Keratinocyte (primary cell): ENCODE data around the gene EPHB6. TPM values are rescaled to one million over a fixed set of nuclear protein-coding genes. Genes with fewer than 3 reads are reported as not detected.

ENCODE experiments used
- DNase-seq: peaks from one replicate; pipeline ENCODE4 v3.0.0-alpha.2; 2011; ENCODE audit warnings: low read depth, missing footprints, low spot score
- FAIRE-seq: peaks from 2 replicates; lab custom pipeline; 2011; peaks lifted over from hg19 to GRCh38; lab: Jason Lieb, UNC
- H2AFZ ChIP-seq: 2 replicates; pipeline ENCODE4 v1.6.0; 2012; ENCODE audit warnings: low read length, control low read depth, inconsistent platforms; ENCODE audit not compliant: control insufficient read depth
- H3K27ac ChIP-seq: 2 replicates; pipeline ENCODE4 v1.5.1; 2011; ENCODE audit warnings: low read length; ENCODE audit not compliant: control insufficient read depth, insufficient read depth
- H3K27me3 ChIP-seq: 3 replicates; pipeline ENCODE4 v1.6.0; 2011; ENCODE audit warnings: low read length; ENCODE audit not compliant: control insufficient read depth, insufficient read depth; ENCODE audit errors: extremely low read depth
- H3K36me3 ChIP-seq, 2 experiments: 2 replicates in 1 of 2; 3 replicates in 1 of 2; pipeline ENCODE4 v1.5.1; 2011; ENCODE audit warnings: low read length in 2 of 2, mild to moderate bottlenecking in 1 of 2; ENCODE audit not compliant: control insufficient read depth in 2 of 2, insufficient read depth in 2 of 2; ENCODE audit errors: extremely low read depth in 1 of 2
- H3K4me1 ChIP-seq: 3 replicates; pipeline ENCODE4 v1.5.1; 2011; ENCODE audit warnings: low read length; ENCODE audit not compliant: control insufficient read depth, insufficient read depth; ENCODE audit errors: extremely low read depth
- H3K4me2 ChIP-seq: 3 replicates; pipeline ENCODE4 v1.6.0; 2011; ENCODE audit warnings: low read depth, low read length; ENCODE audit not compliant: control insufficient read depth, insufficient read depth; ENCODE audit errors: extremely low read depth
- H3K4me3 ChIP-seq, 3 experiments: fragments of 200-600 bp in 1 of 3; sonication (generic) in 1 of 3; 2 replicates in 2 of 3; 3 replicates in 1 of 3; pipeline ENCODE4 v1.5.1; 2011 to 2016; ENCODE audit warnings: low read length in 3 of 3, mild to moderate bottlenecking in 3 of 3, control low read depth in 2 of 3, inconsistent platforms in 1 of 3, low read depth in 1 of 3, mixed read lengths in 1 of 3, mixed run types in 1 of 3, moderate library complexity in 1 of 3; ENCODE audit not compliant: control insufficient read depth in 2 of 3, insufficient read depth in 2 of 3; ENCODE audit errors: extremely low read depth in 1 of 3
- H3K79me2 ChIP-seq: 2 replicates; pipeline ENCODE4 v1.6.0; 2012; ENCODE audit warnings: low read length; ENCODE audit not compliant: control insufficient read depth, insufficient read depth
- H3K9ac ChIP-seq: 3 replicates; pipeline ENCODE4 v1.6.0; 2011; ENCODE audit warnings: low read length; ENCODE audit not compliant: control insufficient read depth, insufficient read depth; ENCODE audit errors: extremely low read depth
- H3K9me1 ChIP-seq: 3 replicates; pipeline ENCODE4 v1.6.0; 2011; ENCODE audit warnings: low read length; ENCODE audit not compliant: control insufficient read depth, insufficient read depth; ENCODE audit errors: extremely low read depth
- H3K9me3 ChIP-seq: 2 replicates; pipeline ENCODE4 v1.5.1; 2012; ENCODE audit warnings: low read depth, low read length; ENCODE audit not compliant: control insufficient read depth
- H4K20me1 ChIP-seq: 3 replicates; pipeline ENCODE4 v1.6.0; 2011; ENCODE audit warnings: low read length; ENCODE audit not compliant: control insufficient read depth, insufficient read depth; ENCODE audit errors: extremely low read depth
- CTCF ChIP-seq, 3 experiments: IDR thresholded peaks in 1 of 3; conservative IDR thresholded peaks in 1 of 3; optimal IDR thresholded peaks in 1 of 3; 2 replicates in 2 of 3; 3 replicates in 1 of 3; pipeline versions ENCODE3 to v1.5.1; 2011; ENCODE audit warnings: low read length in 3 of 3, mild to moderate bottlenecking in 3 of 3, moderate library complexity in 2 of 3, control low read depth in 1 of 3, inconsistent platforms in 1 of 3; ENCODE audit not compliant: insufficient read depth in 2 of 3; ENCODE audit errors: extremely low read depth in 1 of 3
- EZH2 ChIP-seq: IDR thresholded peaks from one replicate; pipeline ENCODE4 v1.6.1; 2012; ENCODE audit warnings: inconsistent platforms, mild to moderate bottlenecking, low read length, moderate library complexity
- dilution Hi-C: fragments of 300-500 bp; cut with MboI; formaldehyde crosslinking; loops from one replicate; pipeline ENCODE4 v1.7.0; 2020; ENCODE audit warnings: low sequenced_read_pairs; ENCODE audit not compliant: extremely low pct_ligation_motif_present
- polyA plus RNA-seq, 5 experiments: library from polyadenylated mRNA; depleted of rRNA in 3 of 5; stranded (reverse) in 3 of 5; stranded (forward) in 1 of 5; unstranded in 1 of 5; fragments of >200 nt; gene quantifications; 1 replicate in 1 of 5; 2 replicates in 3 of 5; 3 replicates in 1 of 5; pipeline versions ENCODE4 v1.2.1 to v1.2.3, GENCODE V29; 2011 to 2012; ENCODE audit warnings: missing spikeins in 2 of 5, low read depth in 1 of 5, low replicate concordance in 1 of 5

Gene EPHB6
- polyA plus RNA-seq, 1 donor (not counting 4 experiments of a cell fraction or from before 2014, with no cell fraction given), result 1.9 TPM

- FAIRE-seq, result no peak
- H4K20me1 ChIP-seq, result no peaks in the 10 kb centered on the region
- dilution Hi-C loops, result no loop called here
- no peak overlapping the region for H3K4me3 ChIP-seq
- no peaks in the 10 kb centered on the region for H3K9me1 ChIP-seq
- DNase-seq, result no peak
- H3K27ac ChIP-seq, result no peak overlapping the region
- H3K4me2 ChIP-seq, result no peak overlapping the region
- peaks cover 7% of the 10 kb centered on the region for H3K4me1 ChIP-seq
- no peaks in the 10 kb centered on the region for H3K79me2 ChIP-seq
- H2AFZ ChIP-seq, result no peak overlapping the region
- no peaks in the 10 kb centered on the region for H3K27me3 ChIP-seq
- no peaks in the 10 kb centered on the region for H3K9me3 ChIP-seq
- TF ChIP-seq EZH2, result no peak
- TF ChIP-seq CTCF (optimal IDR thresholded peaks at IDR 0.05 in 1 of 3, IDR thresholded peaks at IDR 0.05 in 1 of 3, conservative IDR thresholded peaks at IDR 0.05 in 1 of 3; ENCODE audit: extremely low read depth in 1 of 3, insufficient read depth in 2 of 3, low read length in 3 of 3), result no peak
- no peak overlapping the region for H3K9ac ChIP-seq
- no peaks in the 10 kb centered on the region for H3K36me3 ChIP-seq
These were observed 24.2 kb downstream of the EPHB6 start for GRCh38 chr7:142879060-142879459.

- Histone ChIP-seq H3K9ac (no peak overlapping the region), H3K4me2 (no peak overlapping the region), H4K20me1 (no peaks in the 10 kb centered on the region), H3K9me1 (no peaks in the 10 kb centered on the region), H3K4me3 (no peak overlapping the region), H3K9me3 (no peaks in the 10 kb centered on the region), H3K36me3 (no peaks in the 10 kb centered on the region), H3K79me2 (no peaks in the 10 kb centered on the region), H3K27me3 (no peaks in the 10 kb centered on the region), H3K27ac (no peak overlapping the region), H3K4me1 (peaks cover 7% of the 10 kb centered on the region), H2AFZ (no peak overlapping the region)
- FAIRE-seq (no peak), DNase-seq (no peak)
- TF ChIP-seq CTCF (optimal IDR thresholded peaks at IDR 0.05 in 1 of 3, IDR thresholded peaks at IDR 0.05 in 1 of 3, conservative IDR thresholded peaks at IDR 0.05 in 1 of 3; ENCODE audit: extremely low read depth in 1 of 3, insufficient read depth in 2 of 3, low read length in 3 of 3) (peak; percentile 87 to 96 (median 90)), EZH2 (no peak)
- dilution Hi-C loops, result no loop called here
These were observed 26.1 kb downstream of the EPHB6 start for GRCh38 chr7:142880876-142881505.
